A549 (cell line): ENCODE results near the gene MROH2B. TPM values are rescaled to one million over a fixed set of nuclear protein-coding genes. Genes with fewer than 3 reads are reported as not detected.

Experiments
- ATAC-seq, 2 experiments: fragments of 200-7000 bp in 1 of 2; fragments of >200 bp in 1 of 2; cut with Nextera tagmentation in 1 of 2; cut with Tn5 transposase in 1 of 2; 3 replicates each; pipeline versions ENCODE4 v1.8.0 to v1.9.1; 2018 to 2020; ENCODE audit warnings: mild to moderate bottlenecking in 1 of 2, moderate library complexity in 1 of 2
- CTCF ChIA-PET: fragments of 300-600 bp; sonication (Branson Sonifier 250); formaldehyde crosslinking; extraction: SDS; loops from one replicate; lab custom pipeline; 2021; ENCODE audit warnings: antibody characterized with exemption, inconsistent platforms; lab: Yijun Ruan, JAX
- POLR2A ChIA-PET: fragments of 350-600 bp; formaldehyde crosslinking; extraction: SDS; loops from one replicate; lab custom pipeline; 2021; ENCODE audit warnings: antibody characterized with exemption, inconsistent platforms; lab: Yijun Ruan, JAX
- DNase-seq, 2 experiments: peaks; one replicate each; pipeline versions ENCODE4 v3.0.0 to v3.0.0-alpha.2; 2011 to 2016; ENCODE audit warnings: low read depth in 1 of 2, low spot score in 1 of 2
- FAIRE-seq: peaks from 2 replicates; lab custom pipeline; 2011; peaks lifted over from hg19 to GRCh38; lab: Jason Lieb, UNC
- H3K27ac ChIP-seq, 2 experiments: fragments of >200 bp; sonication (Bioruptor Twin); formaldehyde crosslinking; 3 replicates each; pipeline ENCODE4 v1.5.1; 2016 to 2017
- H3K4me1 ChIP-seq: fragments of >200 bp; sonication (Bioruptor Twin); formaldehyde crosslinking; 3 replicates; pipeline ENCODE4 v1.6.1; 2016
- H3K4me2 ChIP-seq: fragments of >200 bp; sonication (Bioruptor Twin); formaldehyde crosslinking; 3 replicates; pipeline ENCODE4 v1.6.1; 2016
- H3K4me3 ChIP-seq: fragments of >200 bp; sonication (Bioruptor Twin); formaldehyde crosslinking; 3 replicates; pipeline ENCODE4 v1.5.1; 2016
- H3K9me3 ChIP-seq: fragments of >200 bp; sonication (Bioruptor Twin); formaldehyde crosslinking; 3 replicates; pipeline ENCODE4 v1.6.1; 2016
- BHLHE40 ChIP-seq: IDR thresholded peaks from 2 replicates; pipeline ENCODE4 v1.6.1; 2012; ENCODE audit warnings: low read depth, low read length, inconsistent platforms
- CHD4 ChIP-seq: fragments of 200-600 bp; sonication (generic); IDR thresholded peaks from 2 replicates; pipeline ENCODE4 v1.6.1; 2016; ENCODE audit warnings: antibody characterized with exemption, mild to moderate bottlenecking, borderline replicate concordance
- E2F6 ChIP-seq: IDR thresholded peaks from 2 replicates; pipeline ENCODE4 v1.6.1; 2012; ENCODE audit warnings: low read depth, borderline replicate concordance
- ELK1 ChIP-seq: fragments of 150-350 bp; IDR thresholded peaks from 2 replicates; pipeline ENCODE4 v1.6.1; 2014; ENCODE audit warnings: low read depth, mild to moderate bottlenecking, low read length
- GATA3 ChIP-seq: IDR thresholded peaks from 2 replicates; pipeline ENCODE4 v1.6.1; 2012; ENCODE audit warnings: borderline replicate concordance
- HES2 ChIP-seq: fragments of >200 bp; sonication (Bioruptor Twin); formaldehyde crosslinking; IDR thresholded peaks from 2 replicates; pipeline ENCODE4 v1.6.1; 2016
- MAZ ChIP-seq: fragments of 150-350 bp; IDR thresholded peaks from 2 replicates; pipeline ENCODE4 v1.6.1; 2014; ENCODE audit warnings: antibody characterized with exemption, low read depth, low read length, borderline replicate concordance
- NR3C1 ChIP-seq: fragments of >200 bp; sonication (Bioruptor Twin); formaldehyde crosslinking; IDR thresholded peaks from 3 replicates; pipeline ENCODE4 v1.6.1; 2017
- PBX3 ChIP-seq: IDR thresholded peaks from 2 replicates; pipeline ENCODE4 v1.6.1; 2012
- RARB ChIP-seq: fragments of 250-450 bp; sonication (Bioruptor Pico); IDR thresholded peaks from 2 replicates; pipeline ENCODE4 v1.8.0; 2021; ENCODE audit warnings: mild to moderate bottlenecking, moderate library complexity
- RFX5 ChIP-seq: fragments of 450-650 bp; IDR thresholded peaks from 2 replicates; pipeline ENCODE4 v1.7.1; 2014; ENCODE audit warnings: antibody characterized with exemption, mild to moderate bottlenecking, moderate library complexity
- SMC3 ChIP-seq: fragments of >200 bp; sonication (Bioruptor Twin); formaldehyde crosslinking; IDR thresholded peaks from 3 replicates; pipeline ENCODE4 v1.6.1; 2018; ENCODE audit warnings: inconsistent platforms
- TFCP2L1 ChIP-seq: fragments of 250-450 bp; sonication (Bioruptor Pico); IDR thresholded peaks from 2 replicates; pipeline ENCODE4 v1.5.0; 2021; ENCODE audit warnings: mild to moderate bottlenecking
- TP53 ChIP-seq: fragments of 250-450 bp; sonication (Bioruptor Pico); IDR thresholded peaks from 2 replicates; pipeline ENCODE4 v1.5.0; 2021; ENCODE audit warnings: mild to moderate bottlenecking, moderate library complexity
- USF2 ChIP-seq: fragments of 450-650 bp; IDR thresholded peaks from 2 replicates; pipeline ENCODE4 v1.6.1; 2014; ENCODE audit warnings: antibody characterized with exemption
- ZFP36 ChIP-seq: fragments of 450-650 bp; IDR thresholded peaks from 2 replicates; pipeline ENCODE4 v1.6.1; 2014; ENCODE audit warnings: borderline replicate concordance; ENCODE audit not compliant: partially characterized antibody
- ZNF302 ChIP-seq: fragments of 250-450 bp; sonication (Bioruptor Pico); IDR thresholded peaks from 2 replicates; pipeline ENCODE4 v1.9.0; 2021; ENCODE audit warnings: inconsistent platforms, mild to moderate bottlenecking, moderate library complexity
- WGBS: methylation state at CpG from one replicate; pipeline ENCODE4 v1.1.6; 2017; ENCODE audit errors: missing lambda C conversion rate; 5-methylcytosine and 5-hydroxymethylcytosine counted together
- polyA plus RNA-seq, 4 experiments: library from polyadenylated mRNA; depleted of rRNA in 3 of 4; stranded (reverse); fragments of >200 nt; fragmentation: RNase III in 1 of 4; extraction: RNeasy Plus Mini Kit Qiagen cat#74134 plus additional on column Dnase treatment in 1 of 4; gene quantifications; 2 replicates in 3 of 4; 3 replicates in 1 of 4; pipeline ENCODE4 v1.2.3, GENCODE V29; 2011 to 2017

MROH2B gene
- polyA plus RNA-seq, 2 of the 4 experiments (the other 2 are of a cell fraction), result not detected

- Histone ChIP-seq H3K27ac (no peak overlapping the region), H3K4me1 (no peaks in the 10 kb centered on the region), H3K4me2 (no peak overlapping the region), H3K9me3 (no peaks in the 10 kb centered on the region), H3K4me3 (no peak overlapping the region)
- FAIRE-seq (no peak), ATAC-seq (no peak), DNase-seq (no peak)
- WGBS, result 31% methylated on average over 6 of the region's 6 CpGs
- no peak for TF ChIP-seq MAZ
- TF ChIP-seq NR3C1, result no peak
- TF ChIP-seq ZNF302 (CRISPR knock-in tag), result no peak
- CTCF ChIA-PET, result no interaction called here
- POLR2A ChIA-PET, result no interaction called here
Observed at GRCh38 chr5:41065691-41066335, 5.3 kb downstream of the MROH2B start.

GRCh38 chr5:41057940-41058339 lies 13.2 kb downstream of the MROH2B start:
- Histone ChIP-seq H3K4me2 (no peak overlapping the region), H3K4me1 (no peaks in the 10 kb centered on the region), H3K4me3 (no peak overlapping the region), H3K27ac (no peak overlapping the region), H3K9me3 (no peaks in the 10 kb centered on the region)
- ChIA-PET CTCF (no interaction called here), POLR2A (no interaction called here)
- DNase-seq (no peak), FAIRE-seq (no peak), ATAC-seq (no peak)
- TF ChIP-seq RFX5, result no peak
- no peak for TF ChIP-seq HES2
- 62% methylated on average over 9 of the region's 9 CpGs for WGBS

GRCh38 chr5:41057231-41057630 lies 13.9 kb downstream of the MROH2B start:
- H3K4me1 ChIP-seq, result no peaks in the 10 kb centered on the region
- WGBS, result 29% methylated on average over 2 of the region's 5 CpGs
- CTCF ChIA-PET, result no interaction called here
- no peak for TF ChIP-seq BHLHE40
- TF ChIP-seq SMC3, result no peak
- TF ChIP-seq, all 56 proteins: peak for 0
- Histone ChIP-seq H3K9me3 (no peaks in the 10 kb centered on the region), H3K4me3 (no peak overlapping the region), H3K27ac (no peak overlapping the region), H3K4me2 (no peak overlapping the region)
- ATAC-seq, result no peak
- POLR2A ChIA-PET, result no interaction called here
- no peak for DNase-seq
- FAIRE-seq, result no peak

GRCh38 chr5:41048986-41049385 lies 22.2 kb downstream of the MROH2B start:
- Histone ChIP-seq H3K4me2 (no peak overlapping the region), H3K27ac (no peak overlapping the region), H3K9me3 (no peaks in the 10 kb centered on the region), H3K4me3 (no peak overlapping the region), H3K4me1 (no peaks in the 10 kb centered on the region)
- POLR2A ChIA-PET, result no interaction called here
- no peak for TF ChIP-seq ELK1
- no peak for DNase-seq
- CTCF ChIA-PET, result no interaction called here
- 16% methylated on average over 2 of the region's 2 CpGs for WGBS
- ATAC-seq, result no peak
- no peak for FAIRE-seq

GRCh38 chr5:41043109-41043747 lies 27.9 kb downstream of the MROH2B start:
- no peak for FAIRE-seq
- Histone ChIP-seq H3K4me2 (no peak overlapping the region), H3K27ac (no peak overlapping the region), H3K9me3 (no peaks in the 10 kb centered on the region), H3K4me1 (no peaks in the 10 kb centered on the region), H3K4me3 (no peak overlapping the region)
- POLR2A ChIA-PET, result no interaction called here
- no peak for ATAC-seq
- CTCF ChIA-PET, result no interaction called here
- WGBS, result 0% methylated on average over 1 of the region's 1 CpG
- DNase-seq, result no peak
- TF ChIP-seq GATA3 (no peak), E2F6 (no peak), CHD4 (no peak), TP53 (CRISPR knock-in tag) (no peak), ZFP36 (no peak), TFCP2L1 (CRISPR knock-in tag) (no peak), RARB (no peak), HES2 (no peak), PBX3 (no peak), USF2 (no peak)
